NCI-H2196 (cell line): ENCODE measurements around the gene LARP4B.

Experiments
- DNase-seq: peaks from one replicate; lab custom pipeline; 2025; ENCODE audit not compliant: unreplicated experiment; lab: John Stamatoyannopoulos, UW

LARP4B gene

DNA sequence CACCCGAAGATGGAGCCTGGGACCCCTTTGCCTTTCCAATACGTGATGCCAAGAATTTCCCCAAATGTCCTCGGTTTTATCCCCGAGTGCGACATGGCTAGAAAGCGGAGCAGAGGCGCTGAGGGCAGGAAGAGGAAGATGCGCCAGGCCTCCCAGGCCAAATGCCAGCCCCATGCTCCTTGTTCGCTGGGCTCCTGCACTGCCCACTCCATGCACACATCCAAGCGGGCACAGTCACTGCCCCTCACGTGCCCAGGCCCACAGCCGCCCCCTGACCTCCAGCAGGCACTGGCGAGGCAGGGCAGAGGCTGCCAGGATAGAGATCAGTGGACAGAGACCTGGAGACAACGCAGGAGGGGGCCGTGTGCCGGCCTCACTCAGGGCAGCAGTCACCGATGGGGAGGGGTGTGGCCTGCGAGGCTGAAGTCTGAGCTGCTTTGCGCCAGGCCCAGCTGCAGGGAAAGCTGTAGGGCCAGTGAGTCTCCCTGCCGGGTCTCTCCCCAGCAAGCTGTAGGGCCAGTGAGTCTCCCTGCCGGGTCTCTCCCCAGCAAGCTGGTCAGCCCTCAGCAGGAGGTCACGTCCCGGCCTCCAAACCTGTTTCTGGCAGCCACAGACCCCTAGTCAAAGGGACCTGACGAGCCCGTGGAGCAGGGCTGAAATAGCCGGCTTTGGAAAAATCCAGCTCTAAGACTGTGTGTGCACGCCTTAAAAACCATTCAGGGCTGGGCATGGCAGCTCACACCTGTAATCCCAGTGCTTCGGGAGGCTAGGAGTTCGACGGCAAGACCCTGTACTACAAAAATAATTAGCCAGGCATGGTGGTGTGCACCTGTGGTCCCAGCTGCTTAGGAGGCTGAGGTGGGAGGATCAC is 141.4 kb downstream of the LARP4B start:
- no peak for DNase-seq

DNA sequence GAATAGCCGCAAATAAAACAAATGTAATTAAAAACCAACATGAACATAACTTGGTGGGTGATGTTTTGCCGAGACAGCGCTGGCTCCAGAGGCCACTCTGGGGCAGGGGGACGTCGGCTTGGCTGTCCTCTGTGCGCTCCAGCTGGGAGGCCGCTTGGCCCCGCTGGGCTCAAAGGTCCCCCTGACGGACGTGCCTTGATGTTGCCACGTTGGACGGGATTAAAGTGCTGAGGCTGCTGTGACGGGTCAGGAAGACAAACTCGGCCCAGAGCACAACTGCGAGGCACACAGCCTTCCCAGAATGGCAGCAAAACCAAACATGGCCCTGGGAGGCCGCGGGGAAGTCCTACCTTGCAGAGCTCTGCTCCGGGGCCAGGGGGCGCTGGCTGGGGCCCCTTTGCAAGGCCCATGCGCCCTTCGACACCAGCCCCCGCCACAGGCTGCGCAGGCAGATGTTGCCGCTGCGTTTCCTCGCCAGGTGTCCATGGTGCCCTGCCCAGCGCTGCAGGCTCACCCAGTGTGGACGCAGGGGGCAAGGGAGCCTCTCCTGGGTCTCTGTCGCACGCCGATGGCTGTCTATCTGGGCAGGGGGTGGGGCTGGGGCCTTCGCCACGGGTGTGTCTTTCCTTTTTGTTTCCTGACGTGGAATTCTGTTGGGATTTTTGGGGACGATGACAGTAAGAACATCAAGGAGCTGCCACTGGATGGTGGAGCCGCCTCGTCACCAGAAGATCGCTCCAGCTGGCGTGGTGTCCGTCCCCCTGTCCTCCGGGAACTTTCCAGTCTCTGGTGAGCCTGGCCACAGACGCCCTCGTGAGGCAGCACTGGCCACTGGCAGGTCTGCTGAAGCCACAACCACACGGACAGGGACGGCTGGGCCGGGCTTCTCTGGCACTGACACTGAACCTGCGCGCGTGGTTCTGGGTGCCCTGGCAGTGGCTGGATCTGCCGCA is 142.4 kb downstream of the LARP4B start:
- no peak for DNase-seq

DNA sequence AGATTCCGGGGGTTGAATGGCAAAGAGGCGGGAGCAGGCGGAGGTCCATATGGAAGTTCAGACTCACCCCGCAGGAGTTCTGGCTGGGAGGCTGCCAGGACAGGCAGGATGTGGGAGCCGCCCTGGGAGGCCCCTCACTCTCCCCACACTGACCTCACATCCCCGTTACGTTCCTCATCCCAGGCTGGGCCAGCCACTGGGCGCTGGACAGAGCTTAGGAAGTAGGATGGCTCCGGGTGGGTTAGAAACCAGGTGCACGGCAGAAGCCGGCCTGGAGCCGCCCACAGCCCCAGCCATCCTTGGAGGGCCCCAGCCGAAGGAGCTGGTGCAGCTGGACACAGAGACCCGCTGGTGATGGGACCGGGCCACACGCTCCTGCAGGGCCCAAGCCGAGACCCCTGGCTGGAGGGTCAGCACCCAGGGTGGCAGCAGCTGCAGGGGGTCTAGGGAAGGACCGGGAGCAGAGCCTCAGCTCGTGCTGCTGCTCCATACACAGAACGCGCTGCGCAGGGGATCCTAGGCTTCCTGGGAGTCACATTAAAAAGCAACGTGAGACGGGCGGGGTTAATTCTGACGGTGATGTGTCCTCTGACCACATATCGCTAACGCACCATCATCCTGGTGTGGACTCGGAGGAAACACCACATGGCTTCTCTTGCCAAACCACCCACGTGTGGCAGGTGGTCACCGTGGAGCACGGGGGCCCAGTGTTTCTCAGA is 143.4 kb downstream of the LARP4B start:
- DNase-seq: no peak

DNA sequence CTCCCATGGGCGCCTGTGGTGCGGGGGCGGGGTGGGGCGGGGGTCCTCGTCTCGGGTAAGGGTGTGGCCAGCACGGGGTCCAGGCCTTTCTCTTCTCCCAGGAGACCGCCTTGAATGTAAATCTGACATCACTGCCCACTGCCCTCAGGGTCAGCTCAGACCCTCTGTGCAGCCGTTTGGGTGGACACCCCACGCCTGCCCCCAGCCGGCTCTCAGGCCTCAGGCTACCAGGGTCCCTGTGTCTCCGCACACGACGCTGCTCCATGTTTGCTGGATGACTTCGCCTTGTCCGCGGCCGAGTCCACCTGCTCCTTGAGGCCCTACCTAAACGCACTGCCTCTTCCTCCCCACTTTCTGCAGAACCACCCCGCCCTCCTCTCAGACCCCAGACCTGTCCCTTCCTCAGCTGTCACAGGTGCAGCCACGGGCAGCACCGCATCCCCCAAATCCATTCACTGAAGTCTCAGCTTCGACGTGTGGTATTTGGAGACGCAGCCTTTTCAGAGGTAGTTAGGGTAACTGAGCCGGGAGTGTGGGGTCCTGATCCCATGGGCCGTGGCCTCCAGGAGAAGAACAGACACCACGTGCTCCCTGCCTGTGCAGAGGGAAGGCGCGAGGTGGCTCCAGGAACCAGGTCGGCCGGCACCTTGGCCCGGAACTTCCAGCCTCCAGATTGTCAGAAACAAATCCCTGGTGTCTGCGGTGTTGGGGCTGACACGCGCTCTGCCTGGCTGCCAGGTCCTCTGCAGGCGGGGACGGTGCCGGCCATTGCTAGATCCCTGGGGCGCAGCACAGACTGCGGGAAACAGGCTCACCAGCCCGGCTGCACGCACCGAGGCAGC is 144.7 kb downstream of the LARP4B start:
- DNase-seq: no peak

DNA sequence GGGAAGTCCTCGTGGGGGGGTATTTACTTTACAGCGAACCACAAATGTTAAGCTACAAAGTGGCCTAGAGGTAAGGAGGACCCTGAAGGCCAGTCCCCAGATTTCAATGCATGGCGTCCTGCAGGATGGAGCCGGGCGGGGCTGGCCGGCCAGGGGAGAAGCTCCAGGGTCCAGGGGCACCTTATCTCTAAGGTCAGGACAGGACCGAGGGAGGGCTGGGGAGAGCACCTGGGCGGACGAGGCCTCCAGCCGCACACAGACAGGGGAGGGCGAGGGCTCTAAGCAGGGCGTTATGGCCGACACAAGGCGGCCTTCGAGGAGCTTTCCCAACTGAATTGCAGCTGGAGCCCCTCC is 145.7 kb downstream of the LARP4B start:
- no peak for DNase-seq

DNA sequence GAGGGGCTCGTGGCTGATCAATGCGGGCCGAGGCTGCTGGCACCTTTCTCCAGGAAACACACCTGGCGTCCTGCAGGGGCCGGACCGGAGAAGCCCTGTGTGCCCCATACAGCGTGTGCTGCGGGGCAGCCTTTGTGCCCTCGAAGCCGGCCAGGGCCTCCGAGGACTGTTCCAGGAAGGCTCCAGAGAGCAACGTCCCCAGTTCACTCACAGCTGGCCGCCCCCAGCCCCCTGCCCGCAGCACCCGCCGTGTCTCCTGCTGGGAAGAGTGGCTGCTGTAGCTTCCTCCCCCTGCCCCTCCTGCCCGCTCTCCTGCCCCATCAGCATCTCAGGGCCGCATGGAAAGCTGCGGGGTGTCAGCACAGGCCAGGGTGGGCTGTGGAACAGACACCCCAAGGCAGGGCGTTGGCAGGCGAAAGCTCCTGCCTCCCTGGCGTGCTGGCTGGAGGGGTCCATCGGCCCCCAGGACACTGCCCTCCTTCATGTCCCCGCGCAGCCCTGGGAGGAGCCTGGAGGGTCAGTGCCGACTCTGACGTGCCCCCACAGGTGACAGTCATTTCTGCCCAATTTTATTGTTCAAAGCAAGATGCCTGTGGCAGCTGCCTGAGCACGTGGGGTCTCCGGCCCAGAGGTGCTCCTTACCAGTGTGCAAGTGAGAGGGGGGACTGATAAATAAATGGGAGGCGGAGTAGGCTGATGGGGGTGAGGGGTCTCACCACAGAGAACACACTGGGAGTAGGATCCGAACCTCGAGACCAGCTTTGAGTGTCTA is 146.2 kb downstream of the LARP4B start:
- no peak for DNase-seq

DNA sequence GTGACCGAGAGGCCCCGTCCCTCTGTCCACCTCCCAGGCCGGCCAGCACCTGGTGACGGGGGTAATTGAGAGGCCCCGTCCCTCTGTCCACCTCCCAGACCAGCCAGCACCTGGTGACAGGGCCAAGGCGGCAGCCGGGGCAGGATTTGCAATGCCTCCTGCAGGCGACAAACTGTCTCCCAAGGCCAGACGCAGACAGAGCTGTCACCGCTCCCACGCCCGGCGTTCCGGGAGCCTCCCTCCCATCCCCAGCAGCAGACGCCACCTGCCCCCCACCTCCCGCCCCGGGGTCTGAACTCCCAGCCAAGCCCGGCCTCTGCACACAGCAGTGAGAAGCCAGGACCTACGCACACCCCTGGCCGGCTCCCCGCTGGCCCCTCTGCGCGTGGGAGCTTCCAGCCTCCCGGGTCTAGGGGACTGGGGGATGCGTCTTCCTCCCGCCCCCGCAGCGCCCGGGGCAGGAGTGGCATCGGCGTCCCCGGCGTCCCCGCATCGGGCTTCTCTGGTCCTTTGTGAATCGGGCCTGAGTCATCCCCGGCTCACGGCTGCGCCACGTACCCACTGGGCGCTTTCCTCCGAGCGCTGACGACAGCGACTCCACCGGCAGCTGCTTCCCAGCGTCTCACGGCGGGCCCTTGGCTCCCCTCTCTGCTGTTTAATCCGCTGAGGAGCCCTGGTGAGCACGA is 147.0 kb downstream of the LARP4B start:
- no peak for DNase-seq

DNA sequence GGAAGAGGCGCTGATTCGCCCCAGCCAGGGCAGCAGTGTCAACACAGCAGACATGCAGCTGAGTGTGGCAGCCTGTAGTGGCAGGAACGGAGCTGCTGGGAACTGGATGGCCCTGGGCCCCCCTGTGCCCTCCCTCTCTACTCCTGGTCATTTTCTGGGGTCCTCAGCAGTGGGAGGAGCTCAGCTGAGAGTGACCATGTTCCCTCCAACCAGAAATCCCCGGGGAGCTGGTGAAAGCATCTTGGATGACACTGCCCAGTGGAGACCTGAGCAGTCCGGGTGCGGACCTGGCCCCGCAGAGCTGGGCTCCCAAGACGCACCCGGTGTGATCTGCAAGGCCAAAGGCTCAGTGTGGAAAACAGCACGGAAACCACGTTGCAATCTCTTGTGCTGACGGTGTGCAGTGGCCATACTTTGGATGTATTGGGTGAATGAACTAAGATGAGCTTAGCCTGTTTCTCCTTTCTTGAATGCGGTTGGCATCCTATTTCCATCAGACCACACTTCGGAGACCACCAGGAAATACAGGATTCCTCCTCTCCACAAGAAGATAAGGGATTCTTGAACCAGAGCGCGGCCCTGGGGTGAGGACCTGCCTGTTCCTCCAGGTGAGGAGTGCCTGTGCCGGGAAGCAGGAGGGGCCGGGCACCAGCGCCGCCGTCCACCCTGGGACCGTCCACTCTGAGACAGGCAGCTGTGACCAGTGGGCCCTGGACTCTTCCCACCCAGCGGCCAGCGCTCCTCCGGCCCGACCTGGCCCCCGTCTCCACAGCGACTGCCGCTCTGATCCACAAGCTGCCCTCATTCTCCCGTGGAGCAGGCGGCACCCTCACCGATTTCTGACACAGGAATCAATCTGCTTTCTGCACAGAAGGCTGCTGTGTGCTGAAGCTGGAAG is 148.5 kb downstream of the LARP4B start:
- no peak for DNase-seq

DNA sequence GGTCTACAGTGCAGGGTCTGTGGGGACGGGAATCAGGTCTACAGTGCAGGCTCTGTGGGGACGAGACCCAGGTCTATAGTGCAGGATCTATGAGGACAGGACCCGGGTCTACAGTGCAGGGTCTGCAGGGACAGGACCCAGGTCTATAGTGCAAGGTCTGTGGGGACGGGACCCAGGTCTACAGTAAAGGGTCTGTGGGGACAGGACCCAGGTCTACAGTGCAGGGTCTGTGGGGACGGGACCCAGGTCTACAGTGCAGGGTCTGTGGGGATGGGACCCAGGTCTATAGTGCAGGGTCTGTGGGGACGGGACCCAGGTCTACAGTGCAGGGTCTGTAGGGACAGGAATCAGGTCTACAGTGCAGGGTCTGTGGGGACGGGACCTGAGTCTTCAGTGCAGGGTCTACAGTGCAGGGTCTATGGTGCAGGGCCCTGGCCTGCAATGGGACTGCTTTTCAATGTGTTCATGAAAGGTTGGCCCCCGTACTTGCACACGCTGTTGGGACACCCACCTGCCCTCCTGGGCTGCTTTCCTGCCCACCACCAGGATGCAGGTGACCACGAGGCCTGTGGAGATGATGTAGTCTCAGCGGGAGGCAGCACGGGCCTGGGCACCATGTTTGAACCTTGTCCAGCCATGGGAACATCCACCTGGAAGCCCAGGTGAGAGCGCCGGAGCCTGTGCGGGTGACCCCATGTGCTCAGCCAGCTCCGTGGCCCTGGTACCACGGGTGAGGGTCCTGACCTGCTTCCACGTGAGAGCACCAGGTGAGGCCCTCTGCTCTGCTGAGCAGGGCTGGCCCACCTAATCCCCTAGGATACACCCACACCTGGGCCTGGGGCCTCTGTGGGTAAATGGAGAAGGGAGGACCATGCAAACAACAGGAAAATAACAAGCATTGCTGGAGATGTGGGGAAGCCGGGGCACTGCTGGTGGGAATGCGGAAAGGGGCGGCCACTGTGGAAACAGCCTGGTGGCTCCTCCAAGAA is 150.7 kb downstream of the LARP4B start:
- DNase-seq: no peak

DNA sequence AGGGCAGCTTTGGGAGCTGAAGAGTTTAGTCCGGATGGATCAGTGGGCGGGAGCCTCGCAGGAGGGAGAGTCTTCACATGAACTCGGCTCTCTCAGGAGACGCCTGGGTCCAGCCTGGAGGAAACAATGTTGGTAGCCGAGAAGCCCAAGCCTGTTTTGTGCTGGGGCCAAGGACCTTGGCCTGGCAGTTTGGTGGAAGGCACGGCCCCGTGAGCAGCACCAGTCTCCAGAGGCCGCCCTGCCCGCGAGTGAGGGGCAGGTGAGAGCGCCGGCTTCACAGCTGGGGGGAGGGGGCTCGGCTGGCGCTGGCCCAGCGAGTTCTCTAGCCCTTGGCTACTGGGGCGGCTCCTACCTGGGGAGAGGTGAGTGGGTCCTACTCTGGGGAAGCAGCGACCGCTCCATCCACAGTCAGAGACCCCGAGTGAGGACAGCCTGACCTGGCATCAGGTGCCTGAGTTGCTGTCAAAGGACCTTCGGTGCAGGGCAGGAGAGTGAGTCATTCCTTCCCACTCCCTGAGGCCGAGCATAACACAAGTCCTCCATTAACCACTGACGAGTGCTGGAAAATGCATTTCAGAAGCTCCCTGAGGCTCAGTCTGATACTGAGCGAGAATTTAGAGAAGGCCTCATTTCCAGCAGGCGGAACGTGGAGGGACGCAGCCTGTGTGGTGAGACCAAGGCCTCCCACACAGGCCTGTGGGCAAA is 152.7 kb downstream of the LARP4B start:
- DNase-seq: no peak

DNA sequence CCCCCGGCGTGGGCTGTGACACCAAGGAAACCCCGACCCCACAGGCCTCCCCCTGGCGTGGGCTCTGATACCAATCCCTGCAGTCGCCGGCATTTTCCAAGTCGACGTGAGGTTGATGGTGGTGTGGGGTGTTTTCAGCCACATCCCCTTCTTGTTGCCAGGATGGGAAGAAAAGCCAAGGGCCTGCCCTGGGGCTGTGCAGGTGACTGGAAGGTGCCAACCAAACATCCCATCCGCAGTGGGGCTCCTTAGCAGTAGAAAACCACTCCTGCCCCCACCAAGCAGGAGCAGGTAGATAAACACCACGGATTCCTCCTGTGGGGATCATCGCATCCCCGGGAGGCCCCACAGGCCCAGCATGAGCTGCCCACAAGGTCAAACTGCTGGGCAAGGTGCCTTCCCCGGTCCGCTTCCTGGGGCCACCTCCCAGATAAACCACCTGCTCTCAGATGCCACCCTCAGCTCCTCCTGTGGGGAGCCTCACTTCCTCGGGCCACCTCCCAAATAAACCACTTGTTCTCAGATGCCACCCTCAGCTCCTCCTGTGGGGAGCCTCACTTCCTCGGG is 153.5 kb downstream of the LARP4B start:
- no peak for DNase-seq

DNA sequence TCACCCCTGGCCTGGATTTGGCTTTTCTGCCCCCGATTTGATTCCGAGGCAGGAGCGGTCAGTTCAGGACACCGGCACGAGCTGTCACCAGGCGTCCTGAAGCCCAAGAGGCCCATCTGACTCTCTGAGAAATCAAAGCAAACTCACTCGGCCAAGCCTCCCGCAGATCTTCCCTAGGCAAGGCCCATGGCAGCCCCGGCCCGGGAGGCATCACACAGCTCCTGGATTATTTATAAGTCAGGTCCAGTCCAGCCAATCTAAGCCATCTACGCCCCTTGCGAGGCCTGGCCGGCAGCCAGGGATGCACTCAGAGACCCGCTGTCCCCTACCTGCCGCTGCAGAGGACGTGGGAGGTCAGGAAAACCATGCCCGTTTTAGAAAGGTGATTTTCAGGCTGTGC is 154.7 kb downstream of the LARP4B start:
- DNase-seq: no peak

DNA sequence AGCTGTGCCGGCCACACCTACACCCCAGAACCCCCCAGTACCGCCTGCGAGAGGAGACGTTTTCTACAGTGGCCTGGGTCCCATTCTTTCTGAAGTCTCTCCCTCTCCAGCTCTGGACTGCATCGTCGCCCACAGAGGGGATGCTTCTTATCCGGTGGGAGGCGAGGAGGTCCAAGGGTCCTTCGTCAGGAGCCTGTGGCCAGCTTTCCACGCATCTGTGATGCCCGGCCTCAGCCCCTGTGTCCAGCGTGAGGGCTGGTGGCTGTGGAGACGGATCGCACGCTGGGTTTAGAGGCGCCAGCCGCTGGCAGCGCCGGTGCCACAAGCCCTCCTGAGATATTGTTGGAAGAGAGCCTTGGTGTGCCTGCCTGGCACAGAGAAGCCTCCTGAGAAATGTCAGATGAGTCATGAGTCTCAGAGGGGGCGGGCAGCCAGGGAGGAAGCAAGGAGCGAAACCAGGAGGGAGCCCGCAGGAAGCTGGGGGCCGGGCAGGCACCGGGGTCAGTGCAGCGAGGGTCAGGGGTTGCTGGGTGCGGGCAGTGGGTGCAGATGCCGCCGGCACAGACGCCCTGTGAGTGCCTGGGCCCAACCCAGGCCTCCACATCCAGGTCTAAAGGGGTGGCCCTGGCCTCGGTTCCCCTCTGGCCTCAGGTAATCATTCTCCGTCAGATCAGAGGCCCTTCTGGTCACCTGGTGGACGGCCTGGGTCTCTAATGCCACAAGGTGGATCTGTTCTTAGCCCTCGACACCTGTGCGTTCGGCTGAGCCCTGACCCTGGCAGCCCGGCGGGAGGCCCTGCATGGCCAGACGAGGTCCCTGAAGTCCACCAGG is 156.0 kb downstream of the LARP4B start:
- no peak for DNase-seq

DNA sequence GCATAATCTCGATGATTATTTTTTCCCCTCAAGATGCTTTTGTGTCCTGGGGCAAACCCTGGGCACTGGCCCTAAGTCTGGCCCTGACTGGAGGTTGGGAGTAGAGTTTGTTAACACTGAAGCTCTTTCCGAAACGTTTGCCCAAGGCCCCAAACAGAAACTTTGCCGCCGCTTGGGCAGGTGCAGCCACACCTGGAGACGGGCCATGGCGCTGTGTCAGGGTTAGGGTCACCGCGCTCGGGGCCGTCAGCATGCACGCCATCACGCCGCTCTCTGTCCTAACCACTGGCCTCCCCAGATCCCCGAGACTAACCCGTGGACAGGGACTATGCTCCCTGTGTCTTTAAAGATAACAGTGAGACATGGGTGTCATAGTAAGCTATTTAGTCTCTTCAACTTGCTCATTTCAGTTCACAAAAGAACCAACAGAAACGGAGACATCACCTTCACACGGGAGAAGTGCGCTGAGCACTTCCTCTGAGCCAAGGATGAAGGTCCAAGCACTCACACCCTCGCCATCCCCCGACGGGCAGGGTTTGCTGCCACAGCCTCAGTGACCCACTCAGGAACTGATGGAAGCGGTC is 156.8 kb downstream of the LARP4B start:
- DNase-seq: no peak

DNA sequence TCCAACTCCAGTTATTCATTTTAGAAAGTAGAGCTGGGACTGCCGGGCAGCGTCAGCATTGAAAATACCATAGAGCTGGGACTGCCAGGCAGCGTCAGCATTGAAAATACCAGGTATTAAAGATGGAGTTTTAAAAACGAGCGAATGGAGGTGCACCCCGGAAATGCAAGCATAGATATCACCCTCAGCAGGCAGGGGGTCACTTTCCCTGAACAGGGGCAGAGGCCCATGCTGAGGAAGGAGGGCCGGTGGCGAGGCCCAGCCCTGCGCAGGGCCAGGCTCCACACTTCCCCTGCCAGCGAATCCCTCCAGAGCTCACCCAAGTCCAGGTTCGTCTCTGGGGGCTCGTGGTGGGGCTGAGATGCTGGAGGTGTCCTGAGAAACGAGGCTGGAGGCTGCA is 157.3 kb downstream of the LARP4B start:
- DNase-seq: no peak
